Ramos (cell line): ENCODE data around the gene ULBP2.
"Not testable (repeated sequence)": the region's sequence is repeated elsewhere in the genome, so short reads cannot be mapped to it uniquely, and the experiment has no call there.

Experiments
- in situ Hi-C: fragments of 300-500 bp; cut with MboI; formaldehyde crosslinking; loops from one replicate; pipeline ENCODE4 v1.14.3; 2022; ENCODE audit warnings: low sequenced_read_pairs; ENCODE audit not compliant: unreplicated experiment

ULBP2 gene

DNA sequence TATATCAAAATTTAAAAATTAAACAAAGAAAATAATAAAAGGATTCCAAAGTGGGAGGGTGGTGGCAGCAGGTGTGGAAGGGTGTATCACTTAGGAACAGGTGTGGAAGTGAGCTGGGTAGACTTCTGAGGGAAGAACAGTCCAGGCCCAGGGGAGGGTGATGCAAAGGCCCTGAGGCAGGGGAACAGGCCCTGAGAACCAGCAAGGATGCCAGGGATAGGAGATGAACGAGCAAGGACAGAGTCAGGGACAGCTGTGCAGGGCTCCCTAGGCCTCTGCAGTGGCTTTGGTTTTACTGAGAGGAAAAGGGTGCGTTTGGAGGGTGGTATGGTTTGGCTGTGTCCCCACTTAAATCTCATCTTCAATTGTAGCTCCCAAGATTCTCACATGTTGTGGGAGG is 34.5 kb upstream of the ULBP2 start:
- in situ Hi-C loops: no loop called here

DNA sequence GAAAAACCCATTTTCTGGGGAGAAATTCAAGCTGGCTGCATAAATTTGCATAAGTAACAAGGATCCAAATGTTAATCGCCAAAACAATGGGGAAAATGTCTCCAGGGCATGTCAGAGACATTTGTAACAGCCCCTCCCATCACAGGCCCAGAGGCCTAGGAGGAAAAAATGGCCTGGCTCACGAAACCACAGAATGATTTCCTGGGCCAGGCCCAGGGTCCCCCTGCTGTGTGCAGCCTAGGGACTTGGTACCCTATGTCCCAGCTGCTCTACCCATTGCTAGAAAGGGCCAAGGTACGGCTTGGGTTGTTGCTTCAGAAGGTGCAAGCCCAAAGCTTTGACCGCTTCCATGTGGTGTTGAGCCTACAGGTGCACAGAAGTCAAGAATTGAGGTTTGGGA is 33.3 kb upstream of the ULBP2 start:
- in situ Hi-C loops: not testable (repeated sequence)

DNA sequence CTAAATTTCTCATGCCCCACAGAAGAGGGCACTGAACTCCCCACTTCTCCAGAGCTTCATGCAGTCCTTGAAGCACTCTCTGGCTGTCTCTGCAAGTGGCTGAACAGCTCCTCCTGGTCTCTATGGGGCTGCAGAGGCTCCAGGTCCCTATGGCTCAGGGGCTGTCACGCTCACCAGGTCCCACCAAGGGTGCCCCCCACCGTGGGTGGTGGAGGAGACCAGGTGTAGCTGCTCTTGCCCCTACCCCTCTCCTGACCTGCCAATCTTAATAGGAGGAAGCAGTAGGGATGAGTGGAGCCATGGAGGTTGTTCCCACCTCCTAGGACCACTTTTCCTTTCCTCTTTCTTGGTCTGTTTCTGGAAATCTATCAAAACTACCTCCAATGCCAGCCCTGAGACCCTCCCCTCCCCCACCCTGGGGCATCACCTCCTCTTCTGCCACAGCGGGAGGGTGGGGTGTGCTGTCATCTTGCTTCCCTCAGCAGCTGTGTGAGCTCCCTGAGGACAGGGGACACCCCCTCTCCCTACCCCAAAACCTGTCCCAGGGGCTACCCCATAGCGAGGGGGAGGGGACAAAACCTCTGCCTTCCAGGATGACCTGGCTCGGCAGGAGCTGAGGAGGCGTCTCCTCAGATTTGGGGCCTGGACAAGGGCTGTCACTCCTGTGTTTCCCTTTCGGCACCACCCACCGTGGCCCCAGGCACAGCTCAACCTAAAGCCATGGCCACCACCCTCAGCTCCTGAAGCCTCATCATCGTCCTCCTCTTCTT is 31.9 kb upstream of the ULBP2 start:
- in situ Hi-C loops: no loop called here

DNA sequence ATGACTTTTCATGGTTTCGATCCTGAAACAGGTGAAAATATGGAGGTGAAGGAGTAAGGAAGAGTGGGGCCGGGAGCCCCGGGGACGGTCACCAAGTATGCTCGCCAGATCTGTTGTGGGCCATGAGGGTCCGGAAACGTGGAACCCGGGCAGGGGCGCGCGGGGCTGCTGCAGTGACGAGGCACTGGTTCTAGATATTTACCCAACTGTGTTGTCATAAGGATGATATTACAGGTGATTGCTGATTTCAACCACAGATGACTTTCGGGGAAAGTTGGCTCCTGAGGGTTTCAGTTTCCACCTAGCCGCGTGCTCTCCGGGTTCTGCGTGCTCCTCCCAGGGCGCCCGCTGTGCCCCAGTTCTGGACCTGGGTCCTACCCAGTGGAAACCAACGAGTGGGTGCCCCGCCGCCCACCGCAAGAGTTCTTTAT is 31.1 kb upstream of the ULBP2 start:
- in situ Hi-C loops: no loop called here

DNA sequence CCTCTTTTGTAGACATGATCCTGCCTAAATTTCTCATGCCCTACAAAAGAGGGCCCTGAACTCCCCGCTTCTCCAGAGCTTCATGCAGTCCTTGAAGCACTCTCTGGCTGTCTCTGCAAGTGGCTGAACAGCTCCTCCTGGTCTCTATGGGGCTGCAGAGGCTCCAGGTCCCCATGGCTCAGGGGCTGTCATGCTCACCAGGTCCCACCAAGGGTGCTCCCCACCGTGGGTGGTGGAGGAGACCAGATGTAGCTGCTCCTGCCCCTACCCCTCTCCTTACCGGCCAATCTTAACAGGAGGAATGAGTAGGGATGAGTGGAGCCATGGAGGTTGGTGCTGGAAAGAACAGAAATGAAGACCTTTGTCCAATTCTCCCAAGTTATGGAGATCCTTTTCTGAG is 29.1 kb upstream of the ULBP2 start:
- in situ Hi-C loops: not testable (repeated sequence)

DNA sequence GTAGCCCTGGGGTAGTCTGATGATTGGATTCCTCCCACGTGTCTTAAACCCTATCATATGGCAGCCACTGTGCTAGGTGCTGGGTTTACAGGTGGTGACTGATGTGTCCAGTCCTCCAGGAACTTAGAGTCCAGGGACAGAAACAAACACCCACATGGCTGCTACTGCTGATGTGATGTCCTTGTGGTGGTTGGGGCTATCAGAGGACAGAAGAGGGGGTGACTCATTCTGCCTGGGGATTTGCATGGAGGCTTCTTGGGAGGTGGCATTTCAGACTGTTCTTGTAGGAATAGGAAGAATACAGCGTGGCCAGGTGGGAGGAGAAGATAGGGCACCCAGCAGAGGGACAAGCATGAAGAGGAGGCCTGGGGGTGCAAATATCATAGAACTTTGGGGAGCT is 28.7 kb upstream of the ULBP2 start:
- in situ Hi-C loops: no loop called here

DNA sequence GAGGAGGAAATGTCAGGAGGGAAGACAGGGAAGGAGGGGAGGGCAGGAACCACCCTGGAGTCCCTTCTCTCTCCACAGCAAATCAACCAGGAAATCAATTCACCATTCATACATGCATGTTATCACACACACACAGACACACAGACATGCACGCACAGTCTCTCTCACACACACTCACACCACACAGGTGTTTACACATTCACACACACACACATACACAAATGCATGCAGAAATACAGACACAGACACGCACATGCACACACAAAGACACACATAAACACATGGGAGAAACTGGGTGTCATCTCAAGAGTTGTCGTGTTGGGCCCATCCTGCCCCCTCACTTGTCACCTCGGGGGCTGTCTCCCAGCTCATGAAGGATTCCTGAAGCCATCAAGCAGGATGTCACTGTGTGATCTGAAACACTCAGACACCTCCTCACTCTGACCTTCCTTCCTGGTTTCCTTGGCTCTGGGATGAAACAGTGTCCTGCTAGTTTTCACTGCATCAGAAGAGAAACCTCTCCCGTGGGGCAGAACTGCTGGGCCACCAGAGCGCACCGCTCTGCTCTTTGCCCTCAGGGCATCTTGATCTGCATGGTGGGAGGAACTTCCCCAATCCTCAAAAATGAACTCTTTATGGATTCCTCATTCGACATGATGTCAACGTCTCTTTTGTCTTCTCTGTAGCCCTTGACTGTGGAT is 28.1 kb upstream of the ULBP2 start:
- in situ Hi-C loops: no loop called here

DNA sequence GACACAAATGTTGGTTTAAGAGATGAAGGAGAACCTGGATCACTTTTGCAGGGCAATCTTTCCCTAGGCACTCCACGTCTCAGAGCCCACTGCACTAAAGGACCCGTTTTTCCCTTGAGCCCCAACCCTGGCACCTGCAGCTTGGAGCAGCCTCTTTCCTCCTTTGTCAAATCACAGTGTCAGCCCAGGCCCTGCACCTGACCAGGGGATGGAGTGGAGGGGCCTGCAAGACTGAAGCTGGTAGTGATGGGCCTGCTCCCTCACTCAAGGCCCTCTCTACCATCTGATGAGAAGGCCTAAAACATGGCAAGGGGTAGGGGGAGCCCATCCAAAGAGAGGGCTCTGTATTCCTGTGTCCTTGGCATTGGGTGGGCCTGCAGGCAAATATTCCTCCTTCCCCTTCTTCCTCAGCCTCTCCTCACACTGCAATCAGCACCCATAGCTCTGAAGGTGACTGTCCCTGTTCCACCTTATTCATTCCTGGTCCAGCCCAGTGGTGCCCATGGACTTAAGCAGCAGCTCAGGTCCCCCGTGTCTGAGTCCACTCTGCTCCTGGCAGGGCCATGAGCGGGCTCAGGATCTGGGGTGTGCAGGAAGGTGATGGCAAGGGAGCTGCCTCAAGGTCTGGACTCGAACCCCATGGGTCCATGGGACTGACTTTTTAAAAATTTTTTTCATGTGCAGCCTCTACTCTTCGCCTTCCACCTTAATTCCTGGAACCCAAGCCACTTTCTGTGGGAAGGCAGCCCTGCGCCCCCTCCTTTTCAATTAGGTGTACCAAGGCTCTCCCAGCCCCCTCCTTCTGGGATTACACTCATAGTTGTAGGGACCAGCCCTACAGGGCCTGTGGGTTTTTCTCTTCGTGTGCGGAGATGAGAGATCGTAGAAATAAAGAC is 25.6 kb upstream of the ULBP2 start:
- in situ Hi-C loops: no loop called here

DNA sequence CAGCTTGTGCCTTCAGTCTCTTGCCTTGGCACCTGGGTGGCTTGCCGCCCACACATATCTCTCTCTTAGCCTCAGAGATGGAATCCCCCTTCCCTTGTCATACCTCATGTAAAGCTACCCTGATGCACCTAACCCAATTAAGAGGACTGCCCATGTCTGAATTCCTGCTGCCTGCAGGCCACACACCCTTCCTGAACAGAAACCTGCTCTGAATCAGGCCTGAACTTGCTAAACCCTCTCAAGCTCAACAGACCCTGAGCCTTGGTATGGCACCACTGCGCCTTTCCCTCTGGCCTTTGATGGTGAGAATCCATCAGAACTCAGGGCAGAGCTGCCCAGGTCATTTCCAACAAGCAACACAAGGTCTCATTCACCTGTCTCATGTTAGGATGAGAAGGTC is 24.1 kb upstream of the ULBP2 start:
- in situ Hi-C loops: no loop called here

DNA sequence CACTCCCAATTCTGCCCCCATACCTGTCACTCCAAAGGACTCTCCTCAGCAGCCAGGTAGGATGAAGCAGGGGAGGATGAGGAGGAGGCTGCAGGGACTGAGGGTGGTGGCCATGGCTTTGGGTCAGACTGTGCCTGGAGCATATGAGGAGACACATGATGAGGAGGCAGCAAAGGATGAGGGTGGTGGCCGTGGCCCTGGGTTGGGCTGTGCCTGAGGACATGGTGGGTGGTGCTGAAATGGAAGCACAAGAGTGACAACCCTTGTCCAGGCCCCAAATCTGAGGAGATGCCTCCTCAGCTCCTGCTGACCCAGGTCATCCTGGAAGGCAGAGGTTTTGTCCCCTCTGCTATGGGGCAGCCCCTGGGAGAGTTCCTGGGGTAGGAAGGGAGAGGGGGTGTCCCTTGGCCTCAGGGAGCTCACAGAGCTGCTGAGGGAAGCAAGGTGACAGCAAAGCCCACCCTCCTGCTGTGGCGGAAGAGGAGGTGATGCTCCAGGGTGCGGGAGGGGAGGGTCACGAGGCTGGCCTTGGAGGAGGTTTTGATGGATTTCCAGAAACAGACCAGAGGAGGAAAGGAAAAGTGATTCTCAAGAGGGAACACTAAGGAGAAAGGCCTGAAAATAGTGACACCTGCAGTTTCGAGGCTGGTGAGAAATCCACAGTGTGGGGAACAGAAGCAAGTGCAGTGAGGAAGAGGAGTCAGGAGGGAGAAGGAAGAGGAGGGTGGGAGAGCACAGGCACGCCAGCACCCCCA is 23.5 kb upstream of the ULBP2 start:
- in situ Hi-C loops: no loop called here

DNA sequence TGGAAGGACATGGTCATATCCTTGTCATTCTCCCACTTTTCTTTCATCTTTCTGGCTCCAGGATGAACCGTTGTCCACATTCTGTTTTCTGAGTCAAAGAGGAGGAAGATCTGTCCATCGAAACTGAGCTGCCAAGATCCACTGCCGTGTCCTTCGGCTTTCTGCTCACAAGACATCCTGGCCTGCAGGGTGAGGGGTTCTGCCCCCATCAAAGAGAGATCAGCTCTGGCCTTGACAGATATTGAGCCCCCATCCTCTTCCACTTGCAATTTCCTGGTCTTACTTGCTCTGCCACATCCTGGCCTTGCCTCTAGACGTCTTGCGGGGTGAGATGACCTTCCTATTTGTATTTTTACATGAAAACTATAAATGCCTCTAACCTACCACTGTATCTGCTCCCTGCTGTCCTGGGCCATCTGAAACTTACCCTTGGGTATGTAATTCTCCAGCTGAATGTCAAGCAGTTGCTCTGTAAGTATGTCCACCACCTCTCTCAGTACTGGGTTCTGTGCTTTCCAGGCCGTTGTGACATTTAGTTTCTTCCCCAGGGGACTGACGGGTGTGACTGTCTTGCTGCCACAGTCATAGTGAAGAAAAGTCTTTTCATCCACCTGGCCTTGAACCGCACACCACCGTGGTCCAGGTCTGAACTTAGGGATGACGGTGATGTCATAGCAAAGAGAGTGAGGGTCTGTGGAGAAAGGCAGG is 22.5 kb upstream of the ULBP2 start:
- in situ Hi-C loops: not testable (repeated sequence)

DNA sequence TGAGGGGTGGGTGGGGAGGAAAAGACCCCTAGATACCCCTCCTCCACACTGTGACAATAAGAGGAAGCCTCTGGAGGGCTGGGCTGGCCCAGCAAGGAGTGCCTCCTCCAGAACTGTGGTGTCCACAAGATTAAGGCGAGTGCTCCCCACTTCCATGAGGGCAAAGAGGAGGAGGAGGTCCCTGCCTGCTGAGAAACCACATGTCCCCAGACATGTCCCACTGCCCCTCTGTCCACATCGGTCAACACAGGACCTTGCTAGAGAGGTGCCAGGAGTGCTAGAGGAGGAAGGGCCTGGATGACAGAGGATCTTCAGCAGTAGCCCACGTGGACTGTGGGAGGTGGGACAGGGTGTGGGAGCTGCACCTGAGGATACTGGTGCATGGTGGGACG is 22.0 kb upstream of the ULBP2 start:
- in situ Hi-C loops: no loop called here

DNA sequence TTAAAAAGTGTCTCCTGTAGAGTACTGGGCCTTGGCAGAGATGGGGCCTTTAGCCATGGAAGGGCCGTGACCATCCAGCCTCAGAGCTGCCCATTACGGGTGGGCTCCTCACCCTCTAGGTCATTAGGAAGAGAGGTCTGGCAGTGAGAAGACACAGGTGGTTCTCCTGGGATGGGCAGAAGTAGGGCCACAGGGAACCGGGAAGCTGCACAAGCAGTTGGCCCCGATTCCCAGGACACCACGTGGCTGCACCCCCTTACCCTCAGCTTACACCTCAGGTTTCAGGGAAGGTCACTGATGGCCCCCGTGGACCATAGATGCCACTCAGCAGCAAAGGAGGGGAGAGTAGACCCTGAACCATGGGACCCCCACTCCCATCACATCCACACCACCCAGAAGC is 20.5 kb upstream of the ULBP2 start:
- in situ Hi-C loops: no loop called here

DNA sequence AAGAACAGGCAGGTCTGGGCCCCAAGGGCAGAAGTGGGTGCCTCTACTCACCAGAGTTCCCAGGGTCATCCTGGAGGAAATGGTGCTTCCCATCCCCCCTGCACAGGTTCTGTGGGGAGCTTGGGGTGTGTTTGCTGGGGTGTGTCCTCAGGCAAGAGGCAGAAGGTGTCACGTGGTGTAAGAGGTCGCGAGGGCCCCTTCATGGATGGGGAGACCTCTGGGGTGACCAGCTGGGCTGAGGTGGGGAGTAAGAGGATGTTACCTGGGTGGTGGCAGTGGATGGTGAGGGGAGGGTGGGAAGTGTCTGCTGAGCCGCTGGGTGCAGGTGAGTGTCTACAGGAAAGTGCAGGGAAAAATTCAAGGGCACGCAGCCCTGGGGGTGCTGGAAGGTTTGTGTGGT is 19.7 kb upstream of the ULBP2 start:
- in situ Hi-C loops: not testable (repeated sequence)

DNA sequence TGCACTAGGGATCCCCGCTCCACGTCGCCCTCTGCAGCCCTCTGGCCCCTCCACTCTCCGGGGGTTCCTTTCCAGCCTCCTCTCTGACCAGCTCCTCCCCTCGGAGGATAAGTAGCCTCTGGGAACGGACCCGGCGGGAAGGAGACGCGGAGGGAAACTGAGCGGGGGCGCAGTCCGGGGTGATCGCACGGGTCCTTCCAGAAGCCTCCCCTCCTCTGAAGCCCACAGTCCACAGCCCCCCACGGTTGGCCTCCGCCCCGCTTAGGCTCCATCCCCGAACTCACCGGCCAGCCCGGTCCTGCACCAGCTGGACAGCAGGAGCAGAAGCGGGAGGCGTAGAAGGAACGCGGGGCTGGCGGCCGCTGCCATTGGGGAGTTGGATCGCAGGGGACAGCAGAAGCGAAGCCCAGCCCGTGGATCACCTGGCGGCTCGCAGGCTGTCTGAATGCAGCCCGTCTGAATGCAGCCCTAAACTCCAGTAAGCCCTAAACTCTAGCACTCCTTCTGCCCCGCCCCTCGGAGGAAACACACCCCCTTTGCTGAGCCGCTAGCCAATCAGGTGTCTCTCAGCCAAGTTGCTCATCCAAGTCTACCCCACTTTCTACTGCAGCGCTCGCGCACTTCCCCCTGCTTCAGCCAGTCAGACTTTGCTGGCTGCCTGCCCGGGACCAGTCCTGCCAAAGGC is 19.0 kb upstream of the ULBP2 start, which contains the start of gene RAET1G:
Gene RAET1G, minus strand, starts transcription at position 480 of the 685 bp plus-strand sequence. Its CDS starts 111 bp downstream, at position 369.
- in situ Hi-C loops: no loop called here

DNA sequence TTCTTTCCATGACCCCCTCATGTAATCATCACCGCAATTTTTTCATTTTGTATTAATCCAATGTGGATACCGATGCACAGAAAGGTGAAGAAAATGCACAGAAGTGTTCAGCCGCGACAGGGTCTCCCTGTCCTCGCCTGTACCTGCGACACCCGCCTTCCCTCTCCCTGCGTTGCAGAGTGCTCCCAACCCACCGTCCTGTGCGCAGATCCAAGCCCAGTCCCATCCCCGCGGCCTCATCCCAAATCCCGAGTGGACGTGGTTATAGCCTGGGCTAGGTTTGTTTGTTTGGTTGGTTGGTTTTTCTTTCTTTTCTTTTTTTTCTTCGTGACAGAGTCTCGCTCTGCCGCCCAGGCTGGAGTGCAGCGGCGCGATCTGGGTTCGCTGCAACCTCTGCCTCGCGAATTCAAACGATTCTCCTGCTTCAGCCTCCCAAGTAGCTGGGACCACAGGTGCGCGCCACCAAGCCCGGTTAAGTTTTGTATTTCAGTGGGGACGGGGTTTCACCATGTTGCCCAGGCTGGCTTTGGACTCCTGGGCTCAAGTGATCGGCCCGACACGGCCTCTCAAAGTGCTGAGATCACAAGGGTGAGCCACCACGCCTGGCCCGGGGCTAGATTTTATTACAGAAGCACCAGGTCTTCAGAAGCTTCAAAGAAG is 18.4 kb upstream of the ULBP2 start:
- in situ Hi-C loops: no loop called here

DNA sequence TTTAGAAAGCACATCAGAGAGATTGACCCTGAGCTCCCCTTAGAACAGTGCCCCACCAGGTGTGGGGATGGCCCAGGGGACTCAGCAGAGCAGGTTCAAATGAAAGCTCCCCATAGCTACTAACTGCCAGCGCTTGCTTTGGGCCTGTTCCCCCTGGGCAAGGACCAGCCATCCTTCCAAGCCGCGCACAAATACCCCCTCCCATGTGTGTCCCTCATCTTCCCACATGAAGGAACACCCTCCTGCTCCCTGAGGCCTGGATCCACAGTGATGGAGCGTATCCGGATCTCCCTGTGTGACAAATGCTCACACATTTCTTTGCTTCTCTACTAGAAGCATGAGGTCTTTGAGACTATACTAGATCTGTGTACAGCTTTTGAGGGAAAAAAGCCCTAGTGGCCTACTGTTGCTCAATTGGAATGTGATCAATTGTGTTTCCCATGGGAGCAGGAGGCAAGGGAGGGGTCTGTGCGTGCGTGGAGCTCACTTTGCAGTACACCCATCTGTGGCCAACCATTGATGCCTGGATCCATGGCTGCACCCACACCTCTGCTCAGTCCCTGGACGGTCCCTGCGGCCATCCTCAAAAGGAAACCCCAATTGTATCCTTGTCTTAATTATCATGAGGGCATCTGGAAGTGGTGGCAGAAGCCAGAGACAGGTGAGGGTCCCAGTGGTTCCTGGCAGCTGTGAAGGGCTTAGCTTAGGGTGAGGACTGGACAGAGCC is 17.4 kb upstream of the ULBP2 start:
- in situ Hi-C loops: no loop called here

DNA sequence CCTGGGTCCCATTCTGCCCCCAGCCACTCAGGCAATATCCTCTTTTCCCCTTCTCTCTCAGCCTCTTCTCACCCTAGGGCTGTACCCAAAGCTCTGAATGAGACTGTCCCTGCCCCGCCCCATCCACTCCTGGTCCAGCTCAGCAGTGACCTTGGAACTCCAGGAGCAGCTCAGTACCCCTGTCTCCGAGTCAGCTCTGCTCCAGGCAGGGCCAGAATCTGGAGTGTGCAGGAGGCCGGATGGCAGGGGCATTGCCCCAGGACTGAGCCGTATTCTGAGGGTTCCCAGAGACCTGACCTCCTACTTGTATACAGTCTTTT is 16.9 kb upstream of the ULBP2 start:
- in situ Hi-C loops: loop anchor here (25.0 kb wide), 1 partner anchor 412 kb away; no protein-coding TSS in a partner anchor
